ENCODE measurements around the gene ZNF622.

Gene ZNF622

DNA sequence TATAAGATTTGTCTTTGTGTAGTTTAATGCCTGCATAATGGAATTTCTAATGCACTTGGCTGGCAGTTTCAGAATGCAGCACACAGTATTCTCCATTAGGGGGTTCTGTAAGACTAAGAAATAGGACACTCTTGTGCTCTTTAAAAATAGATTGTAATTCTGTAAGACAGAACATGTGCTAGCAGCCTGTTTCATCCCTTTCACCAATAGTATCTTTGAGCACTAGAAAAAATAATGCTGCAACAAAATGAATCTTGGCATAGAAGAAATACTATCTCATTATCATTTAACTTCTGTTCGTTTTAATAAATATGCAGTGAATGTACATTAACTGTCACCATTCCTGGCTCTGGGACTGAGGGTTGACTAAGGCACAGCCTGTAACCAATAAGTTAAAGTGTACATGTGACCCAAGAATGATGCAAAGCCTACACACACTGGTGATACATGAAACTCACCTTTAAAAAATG is 23.8 kb upstream of the ZNF622 start:
- H3K4me3 ChIP-seq (ENCODE audit: low read depth, low read length), result no peak overlapping the region
- TF ChIP-seq CTCF (conservative IDR thresholded peaks at IDR 0.05; ENCODE audit: low read depth, low read length), result peak; percentile 74
- peak; percentile 85 for DNase-seq (ENCODE audit: low read depth)

DNA sequence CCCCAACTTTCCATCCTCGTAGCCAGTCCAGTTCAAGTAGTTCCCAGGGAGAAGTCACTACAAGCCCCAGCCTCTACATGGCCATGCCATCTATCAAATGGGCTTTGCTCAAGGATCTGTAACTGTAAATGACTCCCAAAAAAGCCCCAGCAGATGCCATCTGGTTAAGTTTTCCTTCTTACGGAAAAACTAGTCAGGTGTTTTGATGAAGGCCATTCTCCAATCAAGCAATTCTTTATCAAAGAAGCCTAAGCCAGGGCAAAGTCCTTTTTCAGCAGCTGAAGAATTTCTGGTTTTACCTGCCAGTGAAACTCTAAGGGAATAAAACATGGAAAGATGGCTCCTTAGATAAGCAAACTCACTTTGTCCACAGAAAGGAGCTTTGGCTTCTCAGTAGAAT is 21.9 kb upstream of the ZNF622 start:
- TF ChIP-seq CTCF (conservative IDR thresholded peaks at IDR 0.05; ENCODE audit: low read depth, low read length), result no peak
- H3K4me3 ChIP-seq (ENCODE audit: low read depth, low read length), result no peak overlapping the region
- no peak for DNase-seq (ENCODE audit: low read depth)

DNA sequence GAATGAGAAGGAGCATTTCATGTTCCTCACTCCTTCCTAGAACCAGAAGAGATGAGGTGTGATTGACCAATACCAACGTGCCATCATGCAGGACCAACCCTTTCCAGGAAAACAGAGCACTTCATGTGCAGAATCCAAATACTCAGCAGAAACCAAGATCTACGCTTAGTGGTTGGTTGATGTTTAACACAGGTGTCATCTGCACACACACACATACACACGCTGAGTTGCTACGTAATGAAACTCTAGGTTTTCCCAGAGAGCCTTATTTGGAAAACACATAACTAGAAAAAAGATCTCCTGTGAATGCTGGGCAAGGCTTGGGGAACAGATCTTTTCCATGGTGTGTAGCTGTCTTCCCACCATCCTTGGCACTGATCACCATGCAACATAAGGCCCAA is 21.1 kb upstream of the ZNF622 start:
- no peak for TF ChIP-seq CTCF (conservative IDR thresholded peaks at IDR 0.05; ENCODE audit: low read depth, low read length)
- no peak for DNase-seq (ENCODE audit: low read depth)
- H3K4me3 ChIP-seq (ENCODE audit: low read depth, low read length), result no peak overlapping the region

- no peak for TF ChIP-seq CTCF (conservative IDR thresholded peaks at IDR 0.05; ENCODE audit: low read depth, low read length)
- no peak overlapping the region for H3K4me3 ChIP-seq (ENCODE audit: low read depth, low read length)
- no peak for DNase-seq (ENCODE audit: low read depth)
These were observed 20.1 kb upstream of the ZNF622 start for GRCh38 chr5:16485656-16486055.

- no peak for TF ChIP-seq CTCF (conservative IDR thresholded peaks at IDR 0.05; ENCODE audit: low read depth, low read length)
- DNase-seq (ENCODE audit: low read depth), result no peak
- H3K4me3 ChIP-seq (ENCODE audit: low read depth, low read length), result no peak overlapping the region
These were observed 18.5 kb upstream of the ZNF622 start for GRCh38 chr5:16484081-16484480.

DNA sequence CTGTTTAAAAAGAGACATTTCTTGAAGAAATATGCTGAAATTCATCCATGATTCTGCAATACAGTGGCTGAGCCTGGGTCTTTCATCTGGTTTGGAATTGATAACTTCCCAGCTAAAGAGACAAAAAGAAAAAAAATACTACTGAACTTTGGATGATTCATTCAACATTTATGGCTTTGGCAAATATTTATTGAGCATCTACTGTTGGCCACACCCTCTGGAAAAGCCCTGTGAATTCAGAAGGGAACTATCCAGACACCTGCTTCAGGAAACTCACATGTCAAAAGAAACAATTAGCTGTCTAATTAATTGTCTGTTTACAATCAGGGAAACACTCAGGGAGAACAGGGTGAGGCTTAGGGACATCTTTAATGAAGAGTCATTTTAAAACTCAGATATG is 17.8 kb upstream of the ZNF622 start:
- DNase-seq (ENCODE audit: low read depth), result no peak
- no peak overlapping the region for H3K4me3 ChIP-seq (ENCODE audit: low read depth, low read length)
- no peak for TF ChIP-seq CTCF (conservative IDR thresholded peaks at IDR 0.05; ENCODE audit: low read depth, low read length)

- no peak for TF ChIP-seq CTCF (conservative IDR thresholded peaks at IDR 0.05; ENCODE audit: low read depth, low read length)
- DNase-seq (ENCODE audit: low read depth), result no peak
- no peak overlapping the region for H3K4me3 ChIP-seq (ENCODE audit: low read depth, low read length)
These were observed 17.3 kb upstream of the ZNF622 start for GRCh38 chr5:16482891-16483290.
